ELF-1 (cell line): ENCODE data around the gene EPB41.
"Not testable (repeated sequence)": the region's sequence is repeated elsewhere in the genome, so short reads cannot be mapped to it uniquely, and the experiment has no call there.

Experiments
- DNase-seq: peaks from one replicate; pipeline ENCODE4 v3.0.0-alpha.2; 2016; ENCODE audit warnings: low read depth, low spot score

Gene EPB41

GRCh38 chr1:29050166-29050565, 135.8 kb downstream of the EPB41 start:
- no peak for DNase-seq

- DNase-seq = no peak
Observed at GRCh38 chr1:29052100-29052499, 137.7 kb downstream of the EPB41 start.

- DNase-seq = no peak
Observed at GRCh38 chr1:29052941-29053340, 138.6 kb downstream of the EPB41 start.

GRCh38 chr1:29055160-29055559, 140.8 kb downstream of the EPB41 start:
- DNase-seq = no peak

GRCh38 chr1:29056256-29056655, 141.9 kb downstream of the EPB41 start:
- no peak for DNase-seq

GRCh38 chr1:29057700-29058099, 143.3 kb downstream of the EPB41 start:
- DNase-seq = no peak

GRCh38 chr1:29062157-29062942, 148.0 kb downstream of the EPB41 start:
- no peak for DNase-seq

GRCh38 chr1:29064064-29064463, 149.7 kb downstream of the EPB41 start:
- DNase-seq = no peak

GRCh38 chr1:29077155-29077554, 162.8 kb downstream of the EPB41 start:
- no peak for DNase-seq

GRCh38 chr1:29079916-29080629, 165.7 kb downstream of the EPB41 start:
- not testable (repeated sequence) for DNase-seq

- DNase-seq = no peak
Observed at GRCh38 chr1:29081201-29081600, 166.8 kb downstream of the EPB41 start.

GRCh38 chr1:29082519-29082918, 168.2 kb downstream of the EPB41 start:
- no peak for DNase-seq

GRCh38 chr1:29083317-29084195, 169.2 kb downstream of the EPB41 start:
- DNase-seq = no peak

GRCh38 chr1:29084196-29084521, 169.8 kb downstream of the EPB41 start:
- no peak for DNase-seq

GRCh38 chr1:29090937-29091618, 176.7 kb downstream of the EPB41 start:
- DNase-seq = no peak

- DNase-seq = not testable (repeated sequence)
Observed at GRCh38 chr1:29092704-29093103, 178.3 kb downstream of the EPB41 start.

- DNase-seq = no peak
Observed at GRCh38 chr1:29094433-29094832, 180.1 kb downstream of the EPB41 start.

GRCh38 chr1:29094954-29095353, 180.6 kb downstream of the EPB41 start:
- DNase-seq = no peak

- DNase-seq = no peak
Observed at GRCh38 chr1:29096231-29096886, 182.0 kb downstream of the EPB41 start.

- DNase-seq = no peak
Observed at GRCh38 chr1:29099286-29099685, 184.9 kb downstream of the EPB41 start.

- DNase-seq = no peak
Observed at GRCh38 chr1:29100487-29100886, 186.1 kb downstream of the EPB41 start.
